ACC112 (cell line): ENCODE results near the gene GOLGA6L10.
"Not testable (repeated sequence)": the region's sequence is repeated elsewhere in the genome, so short reads cannot be mapped to it uniquely, and the experiment has no call there.

Source experiments
- H2AFZ ChIP-seq: fragments of 200-600 bp; sonication (generic); one replicate; pipeline ENCODE4 v1.6.0; 2017; ENCODE audit warnings: antibody characterized with exemption, low read length; ENCODE audit not compliant: unreplicated experiment
- H3K27ac ChIP-seq: fragments of 200-600 bp; sonication (generic); 2 replicates; pipeline ENCODE4 v1.5.1; 2014; ENCODE audit warnings: low read depth, mild to moderate bottlenecking, antibody characterized with exemption, low read length, moderate library complexity
- H3K27me3 ChIP-seq: fragments of 200-600 bp; sonication (generic); 2 replicates; pipeline ENCODE4 v1.6.1; 2014; ENCODE audit warnings: mild to moderate bottlenecking, antibody characterized with exemption, low read length, moderate library complexity, mixed read lengths; ENCODE audit not compliant: insufficient read depth
- H3K36me3 ChIP-seq: fragments of 200-600 bp; sonication (generic); 2 replicates; pipeline ENCODE4 v1.6.1; 2016; ENCODE audit warnings: mild to moderate bottlenecking, antibody characterized with exemption, low read length, moderate library complexity, mixed read lengths; ENCODE audit not compliant: insufficient read depth
- H3K4me1 ChIP-seq: fragments of 200-600 bp; sonication (generic); one replicate; pipeline ENCODE4 v1.6.1; 2016; ENCODE audit warnings: low read length, mixed read lengths; ENCODE audit not compliant: insufficient read depth, unreplicated experiment, control insufficient read depth
- H3K4me3 ChIP-seq: fragments of 200-600 bp; sonication (generic); 2 replicates; pipeline ENCODE4 v1.5.1; 2014; ENCODE audit warnings: mild to moderate bottlenecking, low read depth, low read length
- H3K79me2 ChIP-seq: fragments of 200-600 bp; sonication (generic); one replicate; pipeline ENCODE4 v1.6.0; 2016; ENCODE audit warnings: low read length; ENCODE audit not compliant: control insufficient read depth, unreplicated experiment, insufficient read depth

Gene GOLGA6L10

DNA sequence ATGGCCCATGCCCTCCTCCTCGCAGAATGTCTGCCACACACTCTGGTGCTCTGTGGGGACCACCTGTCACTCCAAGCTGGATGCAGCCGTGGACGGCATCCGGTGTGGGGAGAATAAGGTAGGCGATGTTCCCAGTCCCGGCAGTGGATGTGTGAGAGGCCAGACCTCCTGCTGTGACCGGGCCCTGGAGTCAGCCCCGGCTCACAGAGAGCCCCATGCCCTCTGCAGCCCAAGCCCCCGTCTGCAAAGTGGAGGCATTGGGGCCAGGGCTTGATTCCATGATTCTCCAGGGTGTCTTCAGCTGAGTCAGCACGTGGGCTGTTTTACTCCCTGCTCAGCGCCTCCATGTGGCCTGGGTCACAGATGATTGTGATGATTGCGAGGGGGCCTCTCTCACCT, 32.2 kb downstream of the GOLGA6L10 start:
- Histone ChIP-seq H3K27me3 (no peaks in the 10 kb centered on the region), H3K4me1 (no peaks in the 10 kb centered on the region), H3K4me3 (no peak overlapping the region), H3K36me3 (no peaks in the 10 kb centered on the region), H2AFZ (no peak overlapping the region), H3K27ac (no peak overlapping the region), H3K79me2 (no peaks in the 10 kb centered on the region)

DNA sequence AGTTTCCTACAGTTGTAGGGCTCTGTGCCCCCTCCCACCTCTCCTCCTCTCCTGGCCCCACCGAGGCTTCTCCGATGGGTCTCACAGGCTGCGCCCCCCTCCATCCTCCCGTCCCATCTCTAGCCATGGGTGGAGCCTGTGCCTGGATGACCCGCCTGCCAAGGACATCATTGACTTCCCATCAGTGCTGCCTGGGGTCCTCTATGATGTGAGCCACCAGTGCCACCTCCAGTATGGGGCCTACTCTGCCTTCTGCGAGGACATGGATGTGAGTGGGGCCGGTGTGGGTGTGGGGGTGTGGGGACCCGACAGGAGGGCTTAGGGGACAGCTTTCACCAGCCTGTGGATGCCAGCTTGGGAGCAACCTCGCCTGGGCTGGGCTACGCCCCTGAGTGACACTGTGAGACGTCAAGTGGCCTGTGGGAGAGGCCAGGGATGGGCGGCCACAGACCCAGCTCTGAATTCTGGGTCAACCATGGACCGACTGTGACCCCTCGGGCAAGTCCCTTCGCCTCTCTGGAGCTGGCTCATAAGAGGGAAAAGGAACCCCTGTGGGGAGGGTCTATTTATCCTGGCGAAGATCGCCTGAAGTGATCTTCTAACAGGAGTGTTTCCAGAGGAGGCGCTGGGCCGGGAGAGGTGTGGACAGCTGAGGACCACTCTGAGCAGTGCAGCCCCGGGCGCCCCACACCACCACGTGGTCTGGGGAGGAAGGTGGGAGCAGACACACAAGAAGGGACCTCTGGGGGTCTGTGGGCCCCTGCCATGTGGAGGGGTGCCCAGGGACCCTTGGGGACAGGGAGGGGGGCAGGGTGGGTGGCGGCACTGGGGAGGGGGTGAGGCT, 32.8 kb downstream of the GOLGA6L10 start:
- not testable (repeated sequence) for H3K36me3 ChIP-seq, H2AFZ ChIP-seq, H3K27ac ChIP-seq, H3K27me3 ChIP-seq, H3K4me1 ChIP-seq, H3K4me3 ChIP-seq, H3K79me2 ChIP-seq

DNA sequence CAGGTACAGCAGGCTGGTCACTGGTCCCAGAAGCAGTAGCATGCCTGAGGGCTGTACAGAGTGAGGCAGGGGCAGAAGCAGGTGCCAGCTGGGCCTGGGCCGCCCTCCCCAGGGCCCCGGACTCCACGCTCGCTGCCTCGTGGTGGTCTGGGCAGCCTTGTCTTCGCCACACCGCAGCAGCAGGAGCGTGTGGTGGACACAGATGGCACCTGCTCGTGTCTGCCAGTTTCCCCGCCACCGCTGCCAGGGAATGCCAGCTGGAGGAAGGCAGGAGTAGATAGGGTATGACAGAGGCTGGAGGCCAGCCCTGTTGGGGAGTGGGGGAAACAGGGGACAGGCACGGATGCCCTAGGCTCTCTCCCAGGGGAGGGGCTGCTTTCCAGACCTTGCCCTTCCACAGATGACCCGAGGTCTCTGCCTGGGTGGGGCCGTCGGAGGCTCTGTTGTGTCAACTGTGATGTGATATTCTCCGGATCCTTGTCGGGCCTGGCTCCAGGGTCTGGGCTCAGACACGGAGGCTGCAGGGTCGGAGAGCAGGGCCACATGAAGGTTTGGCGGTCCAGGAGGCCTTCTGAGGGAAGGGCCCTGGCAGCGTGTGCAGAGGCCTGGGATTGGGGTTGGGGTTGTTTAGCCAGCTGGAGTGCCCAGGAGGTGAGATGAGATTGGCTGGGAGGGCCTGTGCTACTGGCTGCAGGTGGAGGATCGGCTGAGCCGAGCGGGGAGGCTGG, 33.6 kb downstream of the GOLGA6L10 start:
- no peaks in the 10 kb centered on the region for H3K79me2 ChIP-seq
- no peak overlapping the region for H3K27ac ChIP-seq
- H3K36me3 ChIP-seq = no peaks in the 10 kb centered on the region
- no peak overlapping the region for H3K4me3 ChIP-seq
- no peak overlapping the region for H2AFZ ChIP-seq
- no peaks in the 10 kb centered on the region for H3K27me3 ChIP-seq
- H3K4me1 ChIP-seq = no peaks in the 10 kb centered on the region

DNA sequence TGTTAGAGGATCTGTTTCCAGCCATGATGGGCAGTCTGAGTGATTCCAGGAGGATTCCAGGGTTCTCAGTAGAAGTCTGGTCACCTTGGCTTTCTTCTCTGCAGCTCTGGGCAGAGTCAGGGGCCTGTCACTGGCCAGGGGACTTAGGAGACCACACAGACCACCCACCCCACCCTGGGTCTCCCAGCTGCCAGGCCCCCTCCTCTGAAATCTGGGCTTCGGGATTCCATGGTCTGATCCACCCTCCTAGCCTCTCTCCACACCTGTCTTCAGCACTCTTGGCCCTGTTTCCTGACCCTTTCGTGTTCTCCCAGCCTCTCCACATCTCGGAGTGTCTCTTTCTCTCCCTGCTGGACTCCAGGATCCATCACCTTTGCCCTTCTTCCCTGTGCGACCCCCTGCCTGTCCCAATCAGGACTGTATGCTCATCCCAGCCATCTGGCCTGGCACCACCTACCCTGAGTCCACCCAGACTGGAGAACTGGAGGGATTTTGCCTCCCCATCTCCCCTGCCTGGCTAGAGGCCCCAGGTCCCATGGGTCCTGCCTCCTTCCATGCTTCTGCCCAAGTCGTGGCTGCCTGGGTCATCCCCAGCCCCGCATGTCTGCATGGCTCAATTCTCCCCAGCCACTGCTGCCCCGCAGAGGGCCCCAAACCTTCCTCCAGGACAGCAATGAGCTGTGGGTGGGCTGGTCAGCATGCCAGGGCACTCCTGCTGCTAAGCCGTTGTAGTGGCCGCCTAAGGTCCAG, 34.3 kb downstream of the GOLGA6L10 start:
- no peaks in the 10 kb centered on the region for H3K27me3 ChIP-seq
- no peaks in the 10 kb centered on the region for H3K4me1 ChIP-seq
- H3K27ac ChIP-seq = no peak overlapping the region
- no peak overlapping the region for H3K4me3 ChIP-seq
- no peak overlapping the region for H2AFZ ChIP-seq
- H3K36me3 ChIP-seq = no peaks in the 10 kb centered on the region
- H3K79me2 ChIP-seq = no peaks in the 10 kb centered on the region

DNA sequence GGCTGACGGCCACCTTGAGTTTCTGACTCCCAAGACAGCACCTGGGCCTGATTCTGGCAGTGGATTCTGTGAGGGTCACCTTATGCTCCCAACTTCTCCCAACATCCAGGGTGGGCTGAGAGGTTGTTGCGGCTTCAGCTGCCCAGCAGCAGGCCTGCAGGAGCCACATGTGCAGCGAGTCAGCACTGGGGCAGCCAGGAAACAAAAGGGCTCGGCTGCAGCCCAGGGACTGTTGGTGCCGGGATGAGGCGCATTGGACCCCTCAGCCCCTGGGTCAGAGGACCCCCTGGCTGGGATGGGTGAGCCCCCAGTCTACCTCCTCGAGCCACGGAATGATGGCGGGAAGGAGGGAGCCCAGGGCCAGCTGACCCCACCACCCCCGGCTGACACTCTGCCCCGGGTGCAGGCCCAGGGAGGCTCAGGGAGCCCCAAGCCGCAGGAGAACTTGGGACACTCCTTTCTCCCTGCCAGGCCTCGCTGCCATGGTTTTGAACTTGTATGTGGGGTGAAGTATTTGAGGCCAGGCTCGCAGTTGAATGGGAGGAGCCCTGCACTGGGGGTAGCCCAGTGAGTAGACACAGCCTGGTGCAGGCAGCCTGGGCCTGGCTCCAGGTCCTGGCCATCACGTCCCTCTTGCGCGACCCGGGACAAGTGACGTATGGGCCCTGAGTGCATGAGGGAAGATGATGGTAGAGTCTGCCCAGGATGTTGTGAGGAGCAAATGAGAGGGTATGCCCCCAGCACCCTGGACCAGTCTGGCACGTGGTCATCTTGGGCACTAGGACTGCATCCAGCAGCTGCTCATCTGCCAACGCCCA, 35.1 kb downstream of the GOLGA6L10 start:
- H3K4me3 ChIP-seq, H3K27me3 ChIP-seq, H3K36me3 ChIP-seq, H3K27ac ChIP-seq, H3K79me2 ChIP-seq, H2AFZ ChIP-seq, H3K4me1 ChIP-seq: not testable (repeated sequence)

DNA sequence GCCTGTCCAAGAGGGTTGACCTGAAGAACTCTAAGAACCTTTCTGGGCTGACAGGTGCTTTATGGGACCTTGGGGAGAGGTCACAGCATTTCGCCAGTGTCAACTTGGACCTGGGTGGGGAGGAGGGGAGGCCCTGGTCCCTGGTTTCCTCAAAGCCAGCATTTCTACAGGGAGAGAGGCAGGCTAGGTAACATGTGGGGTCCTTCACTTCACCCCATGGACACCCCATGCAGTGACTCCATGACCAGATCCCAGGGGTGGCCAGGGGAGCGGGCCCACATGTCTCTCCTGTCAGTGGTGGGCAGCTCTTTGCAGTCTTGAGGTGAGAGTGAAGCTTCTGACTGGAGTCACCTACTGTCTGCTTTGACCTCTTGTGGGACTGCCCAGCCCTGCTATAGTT, 35.8 kb downstream of the GOLGA6L10 start:
- Histone ChIP-seq H3K4me1 (no peaks in the 10 kb centered on the region), H3K27me3 (no peaks in the 10 kb centered on the region), H3K36me3 (no peaks in the 10 kb centered on the region), H3K27ac (no peak overlapping the region), H2AFZ (no peak overlapping the region), H3K4me3 (no peak overlapping the region), H3K79me2 (no peaks in the 10 kb centered on the region)

DNA sequence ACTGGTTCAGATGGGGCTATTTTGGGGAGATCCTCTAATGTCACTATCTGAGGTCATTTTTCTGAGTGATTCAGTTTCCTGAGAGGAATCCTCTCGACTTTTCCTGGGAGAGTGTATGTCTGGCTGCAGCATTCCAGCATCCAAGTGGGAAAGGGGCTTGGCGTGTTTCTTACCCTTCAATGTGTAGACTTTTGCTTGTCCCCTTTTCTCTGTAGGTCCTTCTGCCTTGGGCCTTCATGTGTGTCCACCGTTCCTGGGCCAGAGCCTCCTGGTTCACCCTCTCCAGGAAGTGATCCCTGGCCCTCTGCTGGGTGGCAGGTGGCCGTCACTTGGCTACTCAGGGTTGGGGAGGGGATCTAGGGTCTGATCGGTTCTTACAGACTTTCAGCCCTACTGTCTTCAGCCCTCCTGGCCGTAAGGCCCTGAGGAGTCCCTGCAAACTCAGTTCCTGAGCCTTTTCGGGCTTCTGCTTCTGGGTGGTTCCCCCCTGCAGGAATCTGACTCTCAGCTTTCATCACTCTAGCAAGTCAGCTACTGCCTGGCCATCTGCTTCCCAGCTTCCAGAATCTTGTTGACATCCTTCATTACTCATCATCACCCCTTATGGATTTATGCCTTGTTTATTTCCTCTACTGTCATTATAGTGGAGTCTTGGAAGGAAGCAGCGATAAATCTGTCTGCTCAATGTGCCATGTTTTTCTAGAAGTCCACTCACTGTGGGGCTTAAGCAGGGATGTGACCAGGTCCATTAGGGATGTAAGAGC, 36.5 kb downstream of the GOLGA6L10 start:
- Histone ChIP-seq H3K36me3 (no peaks in the 10 kb centered on the region), H3K79me2 (no peaks in the 10 kb centered on the region), H3K27me3 (no peaks in the 10 kb centered on the region), H3K27ac (no peak overlapping the region), H2AFZ (no peak overlapping the region), H3K4me1 (no peaks in the 10 kb centered on the region), H3K4me3 (no peak overlapping the region)

DNA sequence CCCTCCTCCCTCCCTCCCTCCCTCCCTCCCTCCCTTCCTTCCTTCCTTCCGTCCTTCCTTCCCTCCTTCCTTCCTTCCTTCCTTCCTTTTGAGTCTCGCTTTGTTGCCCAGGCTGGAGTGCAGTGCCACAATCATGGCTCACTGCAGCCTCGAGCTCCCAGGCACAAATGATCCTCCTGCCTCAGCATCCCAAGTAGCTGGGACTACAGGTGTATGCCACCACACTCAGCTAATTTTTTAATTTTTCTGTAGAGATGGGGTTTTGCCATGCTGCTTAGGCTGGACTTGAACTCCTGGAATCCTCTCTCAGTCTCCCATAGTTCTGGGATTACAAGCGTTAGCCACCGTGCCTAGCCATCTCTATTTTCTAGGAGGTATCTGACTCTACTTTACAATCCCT, 38.0 kb downstream of the GOLGA6L10 start:
- H3K36me3 ChIP-seq, H3K4me1 ChIP-seq, H3K79me2 ChIP-seq, H3K4me3 ChIP-seq, H3K27ac ChIP-seq, H2AFZ ChIP-seq, H3K27me3 ChIP-seq: not testable (repeated sequence)

DNA sequence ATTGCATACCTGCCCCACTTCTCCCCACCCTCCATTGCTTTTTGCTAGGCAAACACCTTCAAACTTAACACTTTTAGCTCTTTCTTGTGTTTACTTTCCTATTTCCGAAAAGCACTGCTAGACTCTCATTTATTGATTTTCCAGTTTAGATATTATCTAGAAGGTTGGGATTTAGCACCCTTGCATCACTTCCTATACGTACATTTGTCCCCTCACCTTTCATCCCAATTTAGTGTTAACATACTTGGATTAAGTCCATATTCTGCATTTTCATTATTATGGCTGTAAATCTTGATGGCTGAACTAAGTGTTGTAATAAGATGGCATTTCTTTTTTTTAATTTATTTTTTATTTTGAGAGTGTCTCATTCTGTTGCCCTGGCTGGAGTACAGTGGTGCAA, 39.5 kb downstream of the GOLGA6L10 start:
- no peak overlapping the region for H3K27ac ChIP-seq
- H2AFZ ChIP-seq = no peak overlapping the region
- no peaks in the 10 kb centered on the region for H3K79me2 ChIP-seq
- no peaks in the 10 kb centered on the region for H3K27me3 ChIP-seq
- no peaks in the 10 kb centered on the region for H3K4me1 ChIP-seq
- H3K4me3 ChIP-seq = no peak overlapping the region
- no peaks in the 10 kb centered on the region for H3K36me3 ChIP-seq

DNA sequence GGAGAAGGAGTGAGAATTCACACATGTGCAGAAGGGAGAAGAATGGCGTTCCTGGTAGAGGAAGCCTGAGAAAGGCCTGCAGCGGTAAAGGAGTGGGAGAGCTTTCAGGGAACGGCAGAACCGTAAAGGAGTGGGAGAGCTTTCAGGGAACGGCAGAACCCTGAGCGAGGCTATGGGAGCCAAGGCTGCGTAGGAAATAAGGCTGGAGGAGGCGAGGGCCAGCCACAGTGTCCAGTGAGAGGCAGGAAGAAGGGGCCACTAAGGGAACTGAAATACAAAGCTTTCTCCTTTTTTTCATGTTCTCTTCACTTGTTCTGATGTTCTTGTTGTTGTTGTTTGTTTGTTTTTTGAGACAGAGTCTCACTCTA, 41.6 kb downstream of the GOLGA6L10 start:
- Histone ChIP-seq H3K36me3 (no peaks in the 10 kb centered on the region), H3K27ac (no peak overlapping the region), H3K4me1 (no peaks in the 10 kb centered on the region), H3K79me2 (no peaks in the 10 kb centered on the region), H3K27me3 (no peaks in the 10 kb centered on the region), H2AFZ (no peak overlapping the region), H3K4me3 (no peak overlapping the region)
